Smooth muscle cell (in vitro differentiated cells): ENCODE results near the gene SPRR2B. TPM values are rescaled to one million over a fixed set of nuclear protein-coding genes. Genes with fewer than 3 reads are reported as not detected.
"Not testable (repeated sequence)": the region's sequence is repeated elsewhere in the genome, so short reads cannot be mapped to it uniquely, and the experiment has no call there.

ENCODE experiments used
- DNase-seq: peaks from one replicate; lab custom pipeline; 2025; ENCODE audit not compliant: unreplicated experiment; lab: John Stamatoyannopoulos, UW
- H2AFZ ChIP-seq: fragments of 200-600 bp; sonication (generic); 2 replicates; pipeline ENCODE4 v1.6.0; 2016; ENCODE audit warnings: antibody characterized with exemption, low read depth, mild to moderate bottlenecking
- H3F3A ChIP-seq: fragments of 200-600 bp; sonication (generic); 2 replicates; pipeline ENCODE4 v1.6.0; 2017; ENCODE audit warnings: antibody characterized with exemption, low read depth
- H3K27ac ChIP-seq: fragments of 200-600 bp; sonication (generic); 2 replicates; pipeline ENCODE4 v1.5.1; 2016; ENCODE audit warnings: low read depth, mild to moderate bottlenecking
- H3K27me3 ChIP-seq: fragments of 200-600 bp; sonication (generic); 2 replicates; pipeline ENCODE4 v1.6.1; 2016; ENCODE audit warnings: low read depth, mild to moderate bottlenecking
- H3K36me3 ChIP-seq: fragments of 200-600 bp; sonication (generic); 2 replicates; pipeline ENCODE4 v1.5.1; 2016; ENCODE audit warnings: low read depth
- H3K4me1 ChIP-seq: fragments of 200-600 bp; sonication (generic); 2 replicates; pipeline ENCODE4 v1.5.1; 2016; ENCODE audit warnings: low read depth
- H3K4me2 ChIP-seq: fragments of 200-600 bp; sonication (generic); 2 replicates; pipeline ENCODE4 v1.6.0; 2016; ENCODE audit warnings: mild to moderate bottlenecking
- H3K4me3 ChIP-seq: fragments of 200-600 bp; sonication (generic); 2 replicates; pipeline ENCODE4 v1.5.1; 2016; ENCODE audit warnings: mild to moderate bottlenecking
- H3K79me2 ChIP-seq: fragments of 200-600 bp; sonication (generic); 2 replicates; pipeline ENCODE4 v1.6.0; 2016; ENCODE audit warnings: low read depth, mild to moderate bottlenecking
- H3K9ac ChIP-seq: fragments of 200-600 bp; sonication (generic); 2 replicates; pipeline ENCODE4 v1.6.0; 2016; ENCODE audit warnings: low read depth
- H3K9me3 ChIP-seq: fragments of 200-600 bp; sonication (generic); replicated peaks from 2 replicates; pipeline ENCODE4 v1.5.1; 2016; ENCODE audit warnings: low read depth
- H4K20me1 ChIP-seq: fragments of 200-600 bp; sonication (generic); 2 replicates; pipeline ENCODE4 v1.6.0; 2016; ENCODE audit warnings: low read depth
- CTCF ChIP-seq: fragments of 200-600 bp; sonication (generic); IDR thresholded peaks from 2 replicates; pipeline ENCODE4 v1.5.1; 2017; ENCODE audit warnings: borderline replicate concordance, mild to moderate bottlenecking, antibody characterized with exemption; ENCODE audit not compliant: insufficient read depth, poor library complexity, severe bottlenecking
- whole genome bisulfite sequencing: methylation state at CpG from one replicate; pipeline ENCODE4 v1.1.7; 2016; ENCODE audit warnings: low lambda C conversion rate; 5-methylcytosine and 5-hydroxymethylcytosine counted together
- polyA plus RNA-seq: library from polyadenylated mRNA; unstranded; fragments of >200 nt; fragmentation: Nextera tagmentation; extraction: Ambion mirVana; gene quantifications from 2 replicates; pipeline ENCODE4 v1.2.1, GENCODE V29; 2016
- small RNA-seq: library from RNA; depleted of rRNA; stranded (forward); fragments of <200 nt; gene quantifications from one replicate; pipeline ENCODE3, GENCODE V24; 2014
- total RNA-seq: library from RNA; depleted of rRNA; stranded (reverse); fragments of >200 nt; gene quantifications from 2 replicates; pipeline ENCODE4 v1.2.3, GENCODE V29; 2014

SPRR2B gene
- total and polyA plus RNA-seq, 2 experiments from 2014 or later = 2.8 TPM; not detected in 1

GRCh38 chr1:153024413-153024812, 47.0 kb downstream of the SPRR2B start:
- no peak for TF ChIP-seq CTCF
- H4K20me1 ChIP-seq = no peaks in the 10 kb centered on the region
- no peak overlapping the region for H3K9ac ChIP-seq
- no peaks in the 10 kb centered on the region for H3F3A ChIP-seq
- no peaks in the 10 kb centered on the region for H3K9me3 ChIP-seq
- H3K4me1 ChIP-seq = no peaks in the 10 kb centered on the region
- no peak overlapping the region for H2AFZ ChIP-seq
- no peaks in the 10 kb centered on the region for H3K36me3 ChIP-seq
- no peak overlapping the region for H3K4me2 ChIP-seq
- DNase-seq = no peak
- 65% methylated on average over 1 of the region's 1 CpG for WGBS
- no peak overlapping the region for H3K4me3 ChIP-seq
- H3K27ac ChIP-seq = no peak overlapping the region
- no peaks in the 10 kb centered on the region for H3K79me2 ChIP-seq
- H3K27me3 ChIP-seq = no peaks in the 10 kb centered on the region

GRCh38 chr1:153023109-153023508, 48.3 kb downstream of the SPRR2B start:
- no peaks in the 10 kb centered on the region for H4K20me1 ChIP-seq
- no peaks in the 10 kb centered on the region for H3K36me3 ChIP-seq
- 72% methylated on average over 7 of the region's 7 CpGs for WGBS
- no peaks in the 10 kb centered on the region for H3K4me1 ChIP-seq
- H3K4me2 ChIP-seq = no peak overlapping the region
- no peak for TF ChIP-seq CTCF
- no peaks in the 10 kb centered on the region for H3K79me2 ChIP-seq
- no peak for DNase-seq
- H3K27me3 ChIP-seq = no peaks in the 10 kb centered on the region
- no peak overlapping the region for H3K9ac ChIP-seq
- no peaks in the 10 kb centered on the region for H3K9me3 ChIP-seq
- no peak overlapping the region for H3K27ac ChIP-seq
- no peaks in the 10 kb centered on the region for H3F3A ChIP-seq
- H2AFZ ChIP-seq = no peak overlapping the region
- no peak overlapping the region for H3K4me3 ChIP-seq

GRCh38 chr1:153022340-153022739, 49.1 kb downstream of the SPRR2B start:
- not testable (repeated sequence) for H3K4me1 ChIP-seq, H3K27ac ChIP-seq, H4K20me1 ChIP-seq, H3K9me3 ChIP-seq, H3K79me2 ChIP-seq, H3K36me3 ChIP-seq, H3K4me2 ChIP-seq, H3K27me3 ChIP-seq, H3K4me3 ChIP-seq, H3K9ac ChIP-seq, DNase-seq, H3F3A ChIP-seq, H2AFZ ChIP-seq
- WGBS = 83% methylated on average over 9 of the region's 9 CpGs

GRCh38 chr1:153021829-153022228, 49.6 kb downstream of the SPRR2B start:
- 31% methylated on average over 2 of the region's 2 CpGs for WGBS
- not testable (repeated sequence) for H3K79me2 ChIP-seq, H3K9me3 ChIP-seq

More at GRCh38 chr1:153021829-153022228, 49.6 kb downstream of the SPRR2B start:
- not testable (repeated sequence) for H4K20me1 ChIP-seq, H3K36me3 ChIP-seq, H3K4me2 ChIP-seq, H3K27ac ChIP-seq, H3K27me3 ChIP-seq, H3K4me1 ChIP-seq, DNase-seq, H2AFZ ChIP-seq, H3F3A ChIP-seq, H3K9ac ChIP-seq, H3K4me3 ChIP-seq

Small RNAs within 50 kb of the gene (small RNA-seq; reads per million reads assigned to genes)
- gene AL356867.1 = not detected

Other genes with a start within 250 kb of the SPRR2B start
- gene LCE1A, start 244.1 kb downstream of the SPRR2B start, total RNA-seq = not detected in 2 replicates
- not detected in 2 replicates for gene LCE1A, start 244.1 kb downstream of the SPRR2B start, polyA plus RNA-seq
- gene LCE6A, start 228.8 kb downstream of the SPRR2B start, total RNA-seq = not detected in 2 replicates
- not detected in 2 replicates for gene LCE6A, start 228.8 kb downstream of the SPRR2B start, polyA plus RNA-seq
- gene LCE7A, start 211.6 kb downstream of the SPRR2B start, total RNA-seq = not detected in 2 replicates
- gene LCE7A, start 211.6 kb downstream of the SPRR2B start, polyA plus RNA-seq = not detected in 2 replicates
- gene SMCP, start 193.3 kb downstream of the SPRR2B start, total RNA-seq = not detected in 2 replicates
- gene SMCP, start 193.3 kb downstream of the SPRR2B start, polyA plus RNA-seq = not detected in 2 replicates
- gene IVL, start 163.1 kb downstream of the SPRR2B start, total RNA-seq = 0.67 and 0.94 TPM in 2 replicates
- gene IVL, start 163.1 kb downstream of the SPRR2B start, polyA plus RNA-seq = 0.45 and 0.47 TPM in 2 replicates
- gene SPRR5, start 124.4 kb downstream of the SPRR2B start, total RNA-seq = 3.2 TPM in 1 of 2 replicates, not detected in the other
- 0.22 TPM in 1 of 2 replicates, not detected in the other for gene SPRR5, start 124.4 kb downstream of the SPRR2B start, polyA plus RNA-seq
- 5.9 TPM in 1 of 2 replicates, not detected in the other for gene SPRR4, start 101.0 kb downstream of the SPRR2B start, total RNA-seq
- gene SPRR4, start 101.0 kb downstream of the SPRR2B start, polyA plus RNA-seq = 0.43 TPM in 1 of 2 replicates, not detected in the other
- not detected in 2 replicates for gene SPRR1A, start 87.5 kb downstream of the SPRR2B start, total RNA-seq
- gene SPRR1A, start 87.5 kb downstream of the SPRR2B start, polyA plus RNA-seq = 14.9 and 18.0 TPM in 2 replicates
- gene SPRR3, start 69.9 kb downstream of the SPRR2B start, total RNA-seq = 55.2 and 107 TPM in 2 replicates
- 15.3 and 24.9 TPM in 2 replicates for gene SPRR3, start 69.9 kb downstream of the SPRR2B start, polyA plus RNA-seq
- gene SPRR1B, start 40.4 kb downstream of the SPRR2B start, total RNA-seq = 23.8 and 46.5 TPM in 2 replicates
- gene SPRR1B, start 40.4 kb downstream of the SPRR2B start, polyA plus RNA-seq = 38.0 and 82.8 TPM in 2 replicates
- gene SPRR2D, start 30.5 kb downstream of the SPRR2B start, total RNA-seq = 8.8 and 12.4 TPM in 2 replicates
- 8.1 and 16.9 TPM in 2 replicates for gene SPRR2D, start 30.5 kb downstream of the SPRR2B start, polyA plus RNA-seq
- gene SPRR2A, start 14.1 kb downstream of the SPRR2B start, total RNA-seq = not detected in 2 replicates
- gene SPRR2A, start 14.1 kb downstream of the SPRR2B start, polyA plus RNA-seq = 0.45 and 1.5 TPM in 2 replicates
- 1.4 TPM in 1 of 2 replicates, not detected in the other for gene SPRR2E, start 22.9 kb upstream of the SPRR2B start, total RNA-seq
- 2.7 and 8.5 TPM in 2 replicates for gene SPRR2E, start 22.9 kb upstream of the SPRR2B start, polyA plus RNA-seq
- gene SPRR2F, start 41.9 kb upstream of the SPRR2B start, total RNA-seq = not detected in 2 replicates
- gene SPRR2F, start 41.9 kb upstream of the SPRR2B start, polyA plus RNA-seq = not detected in 2 replicates
- gene SPRR2G, start 79.3 kb upstream of the SPRR2B start, total RNA-seq = 22.0 and 39.7 TPM in 2 replicates
- 35.4 and 103 TPM in 2 replicates for gene SPRR2G, start 79.3 kb upstream of the SPRR2B start, polyA plus RNA-seq
- gene LELP1, start 131.8 kb upstream of the SPRR2B start, total RNA-seq = not detected in 2 replicates
- not detected in 2 replicates for gene LELP1, start 131.8 kb upstream of the SPRR2B start, polyA plus RNA-seq
- gene PRR9, start 146.0 kb upstream of the SPRR2B start, total RNA-seq = 7.4 and 9.0 TPM in 2 replicates
- 1.0 and 3.0 TPM in 2 replicates for gene PRR9, start 146.0 kb upstream of the SPRR2B start, polyA plus RNA-seq
- not detected in 2 replicates for gene LORICRIN, start 188.1 kb upstream of the SPRR2B start, total RNA-seq
- gene LORICRIN, start 188.1 kb upstream of the SPRR2B start, polyA plus RNA-seq = not detected in 2 replicates
- gene PGLYRP3, start 241.3 kb upstream of the SPRR2B start, total RNA-seq = not detected in 2 replicates
- 0.31 TPM in 1 of 2 replicates, not detected in the other for gene PGLYRP3, start 241.3 kb upstream of the SPRR2B start, polyA plus RNA-seq